Stimulated activated naive CD4-positive, alpha-beta T cell (primary cell): Measurements from ENCODE around the gene EARS2.
"Not testable (repeated sequence)": the region's sequence is repeated elsewhere in the genome, so short reads cannot be mapped to it uniquely, and the experiment has no call there.

Experiments
- DNase-seq, 6 experiments: peaks; one replicate each; lab custom pipeline; 2025; lab: John Stamatoyannopoulos, UW

Gene EARS2

DNA sequence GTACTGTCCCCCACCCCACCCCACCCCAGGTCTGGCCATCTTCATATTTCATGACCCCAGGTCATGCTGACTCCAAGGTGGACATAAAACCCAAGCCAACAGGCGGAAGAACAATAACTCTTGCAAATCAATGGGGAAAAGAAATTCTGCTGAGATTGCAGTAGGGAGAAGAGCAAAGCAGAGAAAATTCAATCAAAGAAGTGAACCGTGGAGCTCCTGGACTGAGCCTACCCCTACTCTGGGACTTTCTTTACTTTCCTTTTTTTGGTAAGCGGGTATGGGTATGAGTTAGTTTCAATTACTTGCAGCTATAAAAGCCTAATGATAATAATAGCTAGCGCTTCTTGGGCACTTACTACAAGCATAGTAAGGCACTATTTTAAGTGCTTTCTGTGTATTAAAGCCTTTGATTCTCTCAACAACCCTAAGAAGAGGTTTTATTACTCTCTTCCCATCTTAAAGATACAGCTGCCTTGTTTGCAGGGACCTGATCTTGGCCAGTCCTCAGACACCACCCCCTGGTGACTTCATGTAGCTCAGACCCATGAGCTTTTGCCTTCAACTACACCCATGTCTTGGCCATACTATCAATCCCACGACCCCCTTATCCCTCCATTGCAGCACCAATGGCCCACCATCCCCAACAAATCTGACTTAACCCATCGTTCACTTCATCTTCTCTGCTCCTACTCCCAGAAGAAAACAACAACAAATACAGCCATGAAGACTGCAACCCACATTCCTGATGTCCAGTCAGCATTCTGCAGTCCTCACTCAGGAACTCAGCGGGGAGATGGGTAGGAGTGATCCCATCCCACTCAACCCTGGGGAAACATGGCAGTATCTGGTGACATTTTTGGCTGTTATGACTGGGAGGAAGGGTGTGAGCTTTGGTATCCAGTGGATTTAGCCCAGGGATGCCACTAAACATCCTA lies 51.2 kb downstream of the EARS2 start:
- no peak for DNase-seq

DNA sequence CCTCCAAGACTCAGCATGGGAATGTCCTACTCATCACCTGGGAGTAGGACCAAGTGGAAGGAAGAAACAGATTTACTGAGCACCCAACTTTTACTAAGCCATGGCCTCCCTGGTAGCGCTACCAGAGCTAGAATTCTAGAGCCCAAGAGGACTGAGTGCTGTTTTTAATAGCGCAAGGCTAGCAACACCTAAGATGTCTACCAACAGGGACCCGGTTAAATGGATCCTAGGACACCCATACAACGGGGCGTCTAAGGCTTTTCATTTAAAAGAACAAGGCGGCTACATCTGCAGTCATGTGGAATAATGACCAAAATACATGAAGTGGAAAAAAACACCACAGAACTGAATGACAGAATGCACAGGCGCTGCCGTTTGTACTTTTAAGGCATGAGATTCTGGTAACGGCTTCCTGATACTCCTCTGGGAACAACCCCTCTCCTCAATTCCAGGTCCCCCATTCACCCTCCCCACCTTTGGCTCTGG lies 51.9 kb downstream of the EARS2 start:
- no peak for DNase-seq

DNA sequence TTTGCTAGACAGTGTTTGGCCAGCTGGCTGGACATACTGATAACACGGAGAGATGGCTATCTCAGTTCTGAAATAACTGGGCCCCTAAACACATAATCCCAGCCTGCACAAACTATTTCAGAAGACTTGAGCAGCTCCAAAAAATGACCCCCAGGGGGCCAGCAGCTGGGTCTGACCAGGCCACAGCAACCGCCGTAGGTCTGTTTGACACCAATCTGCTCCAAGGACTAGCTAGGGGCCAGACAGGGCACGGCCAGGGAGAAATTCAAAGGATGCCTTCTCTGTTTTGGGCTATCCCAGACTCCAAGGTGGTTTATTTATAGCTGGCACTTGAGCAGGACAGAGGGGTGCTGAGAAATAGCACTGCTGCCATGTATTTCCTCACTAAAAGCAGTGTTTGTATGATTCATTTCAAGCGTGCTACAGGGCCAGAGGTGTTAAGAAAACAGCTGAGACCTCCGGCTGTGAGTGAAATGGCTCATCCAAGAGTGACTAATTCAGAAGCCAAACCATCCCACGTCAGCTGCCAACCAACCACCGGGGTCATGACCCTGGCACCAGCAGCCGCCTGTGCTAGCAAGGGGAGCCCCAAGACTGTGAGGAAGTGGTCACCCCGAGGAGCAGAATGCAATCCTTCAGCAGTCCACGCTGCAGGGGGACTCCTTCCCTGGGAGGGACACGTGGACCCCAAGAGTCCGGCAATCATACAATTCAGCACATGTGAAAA lies 52.5 kb downstream of the EARS2 start:
- no peak for DNase-seq

DNA sequence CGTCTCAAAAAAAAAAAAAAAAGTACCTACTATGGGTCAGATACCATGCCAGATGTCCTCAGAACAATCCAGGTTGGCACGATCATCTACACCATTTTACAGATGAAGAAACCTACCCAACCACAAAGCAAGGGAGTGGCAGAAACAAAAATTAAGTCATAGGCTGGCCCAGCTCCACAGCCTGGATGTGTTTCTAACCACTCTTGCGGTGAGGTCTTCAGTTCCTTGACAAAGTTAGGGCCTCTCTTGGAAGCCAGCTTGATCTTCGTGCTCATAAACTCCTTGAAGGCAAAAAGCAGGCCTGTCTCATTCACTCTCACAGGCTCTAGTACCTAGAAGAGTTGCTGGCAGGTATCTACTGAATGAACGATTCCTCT lies 53.1 kb downstream of the EARS2 start:
- DNase-seq, result no peak

DNA sequence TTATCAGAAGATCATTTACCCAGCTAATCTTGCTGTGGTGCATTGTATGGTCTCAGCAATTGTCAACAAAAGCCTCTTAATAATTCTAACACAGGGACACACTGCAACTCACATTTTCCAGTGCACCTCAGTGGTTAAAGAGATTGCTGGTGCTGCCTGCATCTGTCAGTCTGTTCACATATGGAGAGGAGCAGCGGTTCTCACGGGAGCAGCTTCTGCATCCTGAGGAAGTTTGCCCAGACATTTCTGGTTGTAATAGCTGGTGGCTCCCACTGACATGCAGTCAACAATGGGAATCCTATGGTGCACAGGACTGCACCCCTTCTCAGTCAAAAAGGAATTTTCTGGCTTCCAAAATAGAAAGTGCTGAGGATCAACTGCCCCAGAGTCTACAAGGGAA lies 54.7 kb downstream of the EARS2 start:
- no peak for DNase-seq

DNA sequence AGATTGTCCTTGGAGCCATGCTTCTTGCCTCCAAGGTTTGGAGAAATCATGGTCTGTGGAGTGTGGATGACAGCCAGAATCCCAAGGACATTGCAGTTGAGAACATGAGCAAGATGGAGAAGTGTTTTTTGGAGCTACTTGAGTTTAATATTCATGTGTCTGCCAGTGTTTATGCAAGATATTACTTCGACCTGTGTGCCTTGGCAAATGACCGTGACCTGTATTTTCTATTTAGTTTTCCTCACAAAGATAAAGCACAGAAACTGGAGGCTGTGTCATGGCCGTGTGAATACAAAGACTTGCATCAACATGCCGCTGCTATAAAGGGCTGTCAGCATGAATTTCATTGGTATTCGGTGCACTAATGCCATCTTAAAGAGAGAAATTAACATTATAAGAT lies 55.9 kb downstream of the EARS2 start:
- no peak for DNase-seq

DNA sequence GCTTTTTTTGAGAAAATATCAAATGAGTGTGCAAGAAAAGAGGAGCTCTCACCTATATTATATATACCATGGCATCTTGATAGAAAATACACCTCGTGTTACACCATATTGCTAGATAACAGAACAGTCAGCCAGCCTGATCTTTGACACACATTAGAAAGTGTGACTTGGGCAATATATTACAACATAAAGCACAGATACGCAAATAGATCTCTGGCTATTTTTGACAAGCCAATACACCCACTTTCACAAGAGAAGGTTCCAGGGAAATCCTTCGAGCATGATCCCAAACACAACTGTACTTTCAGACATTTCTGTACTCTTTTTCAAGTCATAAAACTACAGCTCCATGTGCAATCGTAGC lies 56.3 kb downstream of the EARS2 start:
- DNase-seq, result no peak

DNA sequence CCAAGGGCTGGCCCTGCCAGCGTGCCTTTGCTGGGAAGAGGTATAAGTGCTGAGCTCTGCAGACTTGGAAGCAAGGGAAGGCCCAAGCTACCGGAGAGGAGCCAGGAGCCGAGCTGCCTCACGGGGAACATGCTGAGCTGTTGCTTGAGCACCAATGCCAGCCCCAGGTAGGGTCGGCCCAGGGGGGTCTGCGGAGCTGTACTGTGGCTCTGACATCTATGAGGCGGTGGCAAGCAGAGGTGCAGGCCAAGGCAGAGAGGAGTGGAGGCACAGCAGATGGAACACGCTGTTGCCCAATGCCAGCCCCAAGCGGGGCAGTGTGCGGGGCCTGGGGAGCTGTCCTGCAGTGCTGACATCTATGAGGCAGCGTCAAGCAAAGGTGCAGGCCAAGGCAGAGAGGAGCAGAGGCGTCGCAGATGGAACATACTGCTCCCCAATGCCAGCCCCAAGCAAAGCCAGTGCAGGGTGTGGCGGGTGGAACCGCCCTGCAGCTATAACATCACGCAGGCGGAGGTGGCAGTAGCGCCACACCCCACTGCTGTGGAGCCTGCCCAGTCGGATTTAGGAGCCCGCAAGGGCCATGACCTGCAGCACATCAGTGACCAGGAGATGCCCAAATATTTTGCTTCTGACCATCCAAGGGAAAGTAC lies 56.8 kb downstream of the EARS2 start:
- no peak for DNase-seq

DNA sequence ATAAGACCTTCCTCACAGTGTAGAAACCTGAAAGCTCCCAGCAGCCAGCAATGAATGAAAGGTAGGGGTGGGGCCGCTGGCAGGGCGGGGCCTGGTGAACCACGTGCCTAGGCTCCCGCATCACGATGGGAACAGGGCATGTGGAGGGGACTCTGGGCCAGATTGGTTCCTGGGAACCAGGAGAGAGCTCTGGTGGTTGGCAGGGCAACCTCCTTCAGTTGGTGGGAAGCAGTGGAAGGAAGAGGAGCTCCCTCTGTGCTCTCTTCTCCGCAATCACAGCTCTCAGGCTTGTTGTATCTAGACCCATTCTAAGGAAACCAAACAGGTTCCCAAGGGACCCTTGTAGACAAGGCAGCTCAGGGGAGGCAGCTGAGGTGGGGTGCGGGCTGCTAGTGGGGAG lies 57.3 kb downstream of the EARS2 start:
- no peak for DNase-seq

DNA sequence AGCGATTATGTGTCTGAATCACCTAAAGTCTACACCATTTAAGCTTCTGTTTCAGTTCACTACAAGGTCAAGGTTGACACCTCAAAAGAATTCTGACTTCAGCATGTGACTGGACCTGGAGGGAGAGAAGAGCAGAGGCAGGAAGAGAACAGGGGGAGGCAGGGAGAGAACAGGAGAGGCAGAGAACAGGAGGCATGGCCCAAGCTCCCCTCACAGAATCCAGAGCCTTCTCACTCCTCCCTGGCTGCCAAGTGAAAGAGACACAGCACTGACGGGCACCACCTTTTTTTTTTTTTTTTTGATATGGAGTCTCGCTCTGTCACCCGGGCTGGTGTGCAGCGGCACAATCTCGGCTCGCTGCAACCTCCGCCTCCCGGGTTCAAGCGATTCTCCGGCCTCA lies 58.3 kb downstream of the EARS2 start:
- no peak for DNase-seq

DNA sequence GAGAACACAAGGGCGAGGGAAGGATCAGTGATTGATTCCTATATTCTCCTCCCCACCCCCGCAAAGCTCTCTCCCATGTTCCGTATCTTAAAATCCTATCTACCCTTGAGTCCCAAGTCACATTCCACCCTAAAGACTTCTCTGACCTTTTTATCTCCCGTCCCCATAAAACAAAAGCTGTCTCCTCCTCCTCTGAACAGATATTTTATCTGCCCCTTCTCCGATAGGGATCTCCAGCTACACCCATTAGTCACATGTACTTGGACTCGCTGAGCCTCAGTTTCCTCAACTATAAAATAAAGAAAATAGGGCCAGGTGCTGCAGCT lies 59.6 kb downstream of the EARS2 start:
- DNase-seq, result no peak

DNA sequence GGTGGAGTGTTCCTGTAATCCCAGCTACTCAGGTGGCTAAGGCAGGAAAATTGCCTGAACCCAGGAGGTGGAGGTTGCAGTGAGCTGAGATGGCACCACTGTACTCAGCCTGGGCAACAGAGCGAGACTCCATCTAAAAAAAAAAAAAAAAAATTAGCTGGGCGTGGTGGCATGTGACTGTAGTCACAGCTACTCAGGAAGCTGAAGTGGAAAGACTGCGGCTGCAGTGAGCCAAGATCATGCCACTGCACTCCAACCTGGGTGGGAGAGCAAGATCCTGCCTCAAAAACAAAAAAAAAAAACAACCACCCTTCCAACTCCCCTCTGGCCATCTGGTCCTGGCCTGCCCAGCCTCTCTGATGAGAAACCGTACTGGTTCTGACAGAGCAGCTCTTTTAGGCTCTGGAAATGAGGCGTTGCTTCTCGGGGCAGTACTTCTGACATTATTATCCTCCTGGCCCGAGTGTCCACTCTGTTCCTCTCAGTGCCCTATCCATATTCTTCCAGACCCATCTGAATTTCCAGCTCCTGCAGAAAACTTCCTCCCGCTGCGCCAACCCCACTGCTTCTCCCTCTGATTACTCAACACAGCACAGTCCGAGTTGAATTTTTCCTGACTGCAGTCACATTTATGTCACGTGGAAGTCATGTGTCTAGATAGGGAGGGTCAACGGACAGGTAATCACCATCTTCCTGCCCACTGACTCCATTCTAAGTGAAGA lies 60.2 kb downstream of the EARS2 start:
- DNase-seq, result no peak

DNA sequence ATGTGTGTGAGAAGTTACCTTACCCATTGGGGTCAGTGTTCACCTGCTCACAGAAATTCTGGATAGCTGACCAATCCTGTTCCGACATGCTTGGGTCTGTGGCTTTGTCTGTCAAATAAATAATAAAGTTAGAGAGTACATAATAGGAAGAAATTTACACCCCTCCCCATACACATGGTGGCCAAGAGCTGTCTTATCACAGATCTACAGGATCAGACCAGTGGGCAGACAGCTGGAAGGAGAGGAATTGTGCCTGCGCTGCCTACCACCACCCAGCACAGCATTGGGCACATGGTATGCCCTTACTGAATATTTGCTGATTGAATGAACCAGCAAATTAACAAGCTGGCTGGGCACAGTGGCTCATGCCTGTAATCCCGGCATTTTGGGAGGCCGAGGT lies 61.5 kb downstream of the EARS2 start:
- DNase-seq, result no peak

DNA sequence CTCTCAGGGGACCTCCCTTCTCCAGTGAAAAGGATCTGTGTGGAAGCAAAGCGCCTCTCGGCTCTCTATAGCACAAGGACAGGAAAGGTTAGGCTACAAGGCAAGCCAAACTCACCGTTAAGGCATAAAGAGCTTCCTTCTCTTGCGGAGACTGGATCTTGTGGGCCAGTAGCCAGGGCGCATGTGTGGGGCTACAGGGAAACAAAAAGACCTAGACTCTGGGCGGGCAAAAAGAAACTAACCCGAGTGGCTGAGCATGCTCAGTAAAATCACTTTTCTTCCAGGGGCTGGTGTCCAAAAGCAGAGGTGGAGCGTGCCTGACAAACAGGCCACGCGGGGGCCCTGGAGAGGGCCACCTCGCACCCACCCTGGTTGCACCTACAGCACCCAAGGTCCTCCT lies 63.0 kb downstream of the EARS2 start:
- DNase-seq, result no peak

DNA sequence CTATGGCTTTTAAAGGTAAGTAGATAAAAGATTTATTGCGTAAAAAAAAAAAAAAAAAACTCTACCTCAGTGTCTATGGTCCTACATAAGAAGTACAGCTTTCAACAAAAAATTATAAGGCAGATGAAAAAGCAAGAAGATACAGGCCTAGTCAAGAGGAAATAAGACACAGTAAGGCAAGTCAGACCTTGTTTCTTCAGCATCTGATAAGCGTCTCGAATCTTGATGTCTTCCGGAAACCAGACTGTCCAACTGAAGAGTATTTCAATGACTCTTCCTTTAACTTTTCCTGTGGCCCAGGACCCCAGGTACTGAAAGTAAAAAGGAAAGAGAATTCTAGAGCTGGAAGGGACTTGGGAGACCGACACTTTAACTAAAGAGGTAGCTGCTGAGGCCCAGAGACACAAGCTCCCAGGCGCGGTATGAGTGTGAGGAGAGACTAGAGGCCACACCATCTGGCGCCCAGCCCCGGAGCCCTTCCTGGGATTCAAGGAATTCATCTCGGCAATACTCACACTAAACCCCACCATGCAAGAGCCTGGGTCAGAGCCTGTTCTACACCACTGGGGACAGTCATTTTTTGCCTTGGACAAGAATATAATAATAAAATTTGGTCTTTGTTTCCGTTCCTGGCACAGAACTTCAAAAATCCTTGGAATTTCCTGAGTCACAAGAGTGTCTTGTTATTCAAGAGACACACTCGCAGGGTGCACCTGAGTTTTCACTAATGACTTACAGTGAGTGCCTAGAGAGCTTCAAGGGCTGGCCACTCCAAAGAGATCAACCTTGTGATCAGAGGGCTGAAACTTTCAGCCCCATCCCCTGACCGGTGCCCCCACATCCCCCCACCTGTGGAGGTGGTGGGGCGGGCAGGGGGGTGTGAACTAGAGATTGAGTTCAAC lies 65.4 kb downstream of the EARS2 start:
- DNase-seq, result no peak

DNA sequence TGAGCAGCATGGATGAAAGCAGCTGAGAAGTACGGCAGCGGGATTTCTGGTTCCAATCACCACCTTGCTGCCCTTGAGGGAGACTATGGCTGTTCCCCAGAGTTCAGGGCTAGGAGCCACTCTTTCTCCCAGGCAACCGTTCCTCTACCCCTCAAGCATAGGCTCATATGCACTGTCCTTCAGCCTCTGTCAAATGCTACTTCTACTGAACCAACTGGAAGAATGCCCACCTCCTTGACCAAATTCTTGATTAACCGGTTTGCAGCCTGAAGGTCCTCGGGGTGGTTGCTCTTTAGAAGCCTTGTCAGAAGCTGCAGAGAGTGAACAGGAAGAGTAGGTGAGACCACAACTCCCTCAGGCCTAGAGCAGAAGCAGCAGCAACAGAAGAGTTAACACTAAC lies 70.7 kb downstream of the EARS2 start:
- DNase-seq, result no peak

DNA sequence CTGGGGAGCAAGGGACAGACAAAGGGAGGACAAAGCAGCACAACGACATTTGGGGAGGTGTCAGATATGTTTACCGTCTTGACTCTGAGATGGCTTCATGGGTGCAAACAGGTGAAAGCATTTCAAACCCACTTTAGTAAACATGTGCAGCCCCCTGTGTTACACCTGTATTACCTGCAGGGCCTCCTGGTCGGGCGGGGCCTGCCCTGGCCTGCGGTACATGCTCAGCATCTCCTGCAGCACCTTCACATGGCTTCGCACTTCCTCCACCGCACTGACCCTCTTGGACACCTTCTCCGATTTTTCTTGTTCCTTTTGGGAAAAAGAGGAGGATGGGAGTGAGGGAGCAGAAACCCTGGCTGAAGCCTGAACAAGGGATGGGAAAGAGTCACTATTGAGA lies 71.3 kb downstream of the EARS2 start:
- DNase-seq, result no peak

DNA sequence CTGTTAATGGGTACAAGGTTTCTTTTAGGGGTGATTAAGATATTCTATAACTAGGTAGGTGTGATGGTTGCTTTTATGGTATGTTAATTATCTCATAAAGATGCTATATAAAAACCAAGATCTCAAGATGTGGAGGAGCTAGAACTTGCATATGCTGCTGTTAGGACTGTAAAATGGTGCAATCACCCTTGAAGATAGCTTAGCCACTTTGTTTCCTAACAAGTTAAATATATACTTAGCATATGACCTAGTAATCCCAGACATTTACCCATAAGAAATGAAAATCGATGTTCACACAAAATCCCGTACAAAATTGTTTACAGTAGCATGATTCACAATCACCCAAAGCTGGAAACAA lies 71.9 kb downstream of the EARS2 start:
- DNase-seq, result no peak

DNA sequence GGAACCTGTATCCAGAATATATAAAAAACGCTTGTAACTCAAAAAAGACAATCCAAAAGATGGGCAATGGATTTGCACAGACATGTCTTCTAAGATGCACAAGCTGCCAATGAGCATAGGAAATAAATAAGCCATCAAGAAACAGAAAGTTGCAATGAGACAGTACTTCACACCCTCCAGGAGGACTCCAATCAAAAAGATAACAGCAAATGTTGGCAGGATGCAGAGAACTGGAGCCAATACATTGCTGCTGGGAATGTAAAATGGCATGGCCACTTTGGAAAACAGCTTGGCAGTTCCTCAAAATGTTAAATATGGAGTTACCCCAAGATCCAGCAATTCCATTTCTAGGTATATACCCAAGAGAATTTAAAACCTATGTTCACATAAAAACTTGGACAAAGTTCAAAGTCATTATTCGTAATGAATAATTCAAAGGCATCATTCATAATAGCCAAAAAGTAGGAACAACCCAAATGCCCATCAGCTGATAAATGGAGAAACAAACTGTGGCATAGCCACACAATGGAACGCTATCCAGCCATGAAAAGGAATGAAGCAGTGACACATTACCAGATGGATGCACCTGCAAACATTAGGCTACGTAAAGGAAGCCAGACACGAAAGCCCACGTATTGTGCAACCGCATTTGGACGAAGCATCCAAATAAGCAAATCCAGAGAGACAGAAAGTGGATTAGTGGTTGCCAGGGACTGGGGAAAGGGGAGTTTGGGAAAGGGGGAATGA lies 72.5 kb downstream of the EARS2 start:
- no peak for DNase-seq

DNA sequence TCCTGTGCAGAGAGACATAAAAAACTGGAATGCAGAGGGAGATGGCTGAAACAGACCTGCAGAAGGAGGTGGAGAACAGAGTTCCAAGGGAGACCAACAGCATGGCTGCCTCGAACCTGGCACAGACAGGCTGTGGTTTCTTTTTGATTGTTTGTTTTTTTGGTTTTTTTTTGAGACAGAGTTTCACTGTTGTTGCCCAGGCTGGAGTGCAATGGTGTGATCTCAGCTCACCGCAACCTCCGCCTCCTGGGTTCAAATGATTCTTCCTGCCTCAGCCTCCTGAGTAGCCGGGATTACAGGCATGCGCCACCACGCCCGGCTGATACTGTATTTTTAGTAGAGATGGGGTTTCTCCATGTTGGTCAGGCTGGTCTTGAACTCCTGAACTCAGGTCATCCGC lies 73.7 kb downstream of the EARS2 start:
- not testable (repeated sequence) for DNase-seq

DNA sequence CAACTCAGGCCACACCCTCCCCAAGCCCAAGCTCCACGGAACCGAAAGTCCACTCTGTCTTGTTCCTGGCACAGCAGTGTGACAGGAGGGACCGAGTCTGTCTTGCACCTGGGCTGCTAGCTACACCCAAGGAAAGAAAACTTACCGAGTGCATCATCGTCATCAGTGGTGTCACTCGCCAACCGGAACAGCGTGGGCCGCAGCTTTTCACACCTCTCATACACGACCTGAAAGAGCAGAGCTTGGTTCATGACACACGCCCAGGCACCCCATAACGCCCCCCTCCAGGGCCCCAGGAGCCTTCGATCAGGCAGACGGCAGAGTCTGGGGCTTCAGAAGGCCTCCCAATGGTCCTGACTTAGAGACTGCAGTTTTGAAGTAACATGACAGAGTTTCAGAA lies 74.4 kb downstream of the EARS2 start:
- DNase-seq, result no peak
